Endothelial cell of umbilical vein (primary cell): ENCODE data around the gene TOR1A. TPM values are rescaled to one million over a fixed set of nuclear protein-coding genes. Genes with fewer than 3 reads are reported as not detected.

ENCODE experiments used
- BruUV-seq: library from RNA; stranded (reverse); fragments of 400-500 nt; replicated peaks from 2 replicates; lab custom pipeline; 2021; lab: Mats Ljungman, UMichigan
- CTCF ChIA-PET: fragments of 300-600, 350-600 bp; sonication (Branson Sonifier 250); formaldehyde crosslinking; loops from one replicate; lab custom pipeline; 2021; ENCODE audit warnings: antibody characterized with exemption, inconsistent platforms; lab: Charles Lee
- POLR2A ChIA-PET: fragments of 300-600, 350-600 bp; sonication (Branson Sonifier 250); formaldehyde crosslinking; loops from one replicate; lab custom pipeline; 2021; ENCODE audit warnings: antibody characterized with exemption, inconsistent platforms; lab: Charles Lee
- DNase-seq: peaks from one replicate; pipeline ENCODE4 v3.0.0-alpha.2; 2011; ENCODE audit warnings: low read depth, low spot score
- FAIRE-seq: peaks from 2 replicates; lab custom pipeline; 2011; peaks lifted over from hg19 to GRCh38; lab: Jason Lieb, UNC
- H2AFZ ChIP-seq: 2 replicates; pipeline ENCODE4 v1.6.0; 2012; ENCODE audit warnings: low read depth, low read length, control low read depth, inconsistent platforms
- H3K27ac ChIP-seq: 2 replicates; pipeline ENCODE4 v1.5.1; 2011; ENCODE audit warnings: low read depth, mild to moderate bottlenecking, control low read depth, low read length, moderate library complexity; ENCODE audit not compliant: insufficient read depth
- H3K27me3 ChIP-seq, 2 experiments: 2 replicates each; pipeline versions ENCODE4 v1.6.0 to v1.6.1; 2011; ENCODE audit warnings: low read length in 2 of 2, mixed read lengths in 1 of 2; ENCODE audit not compliant: control insufficient read depth in 2 of 2, insufficient read depth in 2 of 2
- H3K36me3 ChIP-seq, 2 experiments: 2 replicates in 1 of 2; 3 replicates in 1 of 2; pipeline ENCODE4 v1.5.1; 2011; ENCODE audit warnings: low read length in 2 of 2, mild to moderate bottlenecking in 1 of 2, moderate library complexity in 1 of 2; ENCODE audit not compliant: control insufficient read depth in 2 of 2, insufficient read depth in 2 of 2; ENCODE audit errors: extremely low read depth in 1 of 2
- H3K4me1 ChIP-seq: 3 replicates; pipeline ENCODE4 v1.5.1; 2011; ENCODE audit warnings: mild to moderate bottlenecking, low read length; ENCODE audit not compliant: control insufficient read depth, insufficient read depth; ENCODE audit errors: extremely low read depth
- H3K4me2 ChIP-seq: 2 replicates; pipeline ENCODE4 v1.6.1; 2011; ENCODE audit warnings: low read length, control low read depth, mixed read lengths; ENCODE audit not compliant: insufficient read depth
- H3K4me3 ChIP-seq, 3 experiments: fragments of 200-600 bp in 1 of 3; sonication (generic), shearing (Covaris generic) in 1 of 3; replicated peaks in 1 of 3; 2 replicates each; pipeline ENCODE4 v1.5.1; 2011 to 2016; ENCODE audit warnings: control low read depth in 3 of 3, low read length in 3 of 3, mild to moderate bottlenecking in 2 of 3, inconsistent platforms in 1 of 3, low read depth in 1 of 3, moderate library complexity in 1 of 3; ENCODE audit not compliant: insufficient read depth in 1 of 3
- H3K79me2 ChIP-seq: 2 replicates; pipeline ENCODE4 v1.6.0; 2012; ENCODE audit warnings: low read length, inconsistent platforms; ENCODE audit not compliant: control insufficient read depth, insufficient read depth
- H3K9ac ChIP-seq: replicated peaks from 2 replicates; pipeline ENCODE3; 2011; ENCODE audit warnings: low read length, control low read depth; ENCODE audit not compliant: insufficient read depth; ENCODE audit errors: extremely low read depth
- H3K9me1 ChIP-seq: replicated peaks from 3 replicates; pipeline ENCODE4 v1.6.0; 2011; ENCODE audit warnings: mild to moderate bottlenecking, low read length; ENCODE audit not compliant: control insufficient read depth, insufficient read depth; ENCODE audit errors: extremely low read depth
- H3K9me3 ChIP-seq: replicated peaks from 2 replicates; pipeline ENCODE4 v1.5.1; 2012; ENCODE audit warnings: low read length, inconsistent platforms; ENCODE audit not compliant: control insufficient read depth, insufficient read depth
- H4K20me1 ChIP-seq: replicated peaks from 2 replicates; pipeline ENCODE3; 2011; ENCODE audit warnings: mild to moderate bottlenecking, low read length; ENCODE audit not compliant: control insufficient read depth, insufficient read depth; ENCODE audit errors: extremely low read depth
- CTCF ChIP-seq, 2 donors: IDR thresholded peaks; 1 replicate in 1 of 2; 2 replicates in 1 of 2; pipeline ENCODE4 v1.5.1; 2011; ENCODE audit warnings: low read length in 2 of 2, mild to moderate bottlenecking in 2 of 2, moderate library complexity in 2 of 2, control low read depth in 1 of 2, inconsistent platforms in 1 of 2, low read depth in 1 of 2; ENCODE audit not compliant: insufficient read depth in 1 of 2; ENCODE audit errors: extremely low read depth in 1 of 2
- EZH2 ChIP-seq: IDR thresholded peaks from 2 replicates; pipeline ENCODE4 v1.6.1; 2012; ENCODE audit warnings: borderline replicate concordance, low read depth, mild to moderate bottlenecking, moderate library complexity, low read length, inconsistent platforms; ENCODE audit not compliant: severe bottlenecking
- FOS ChIP-seq: IDR thresholded peaks from 2 replicates; pipeline ENCODE4 v1.6.1; 2011; ENCODE audit warnings: mild to moderate bottlenecking, low read length, moderate library complexity, borderline replicate concordance; ENCODE audit not compliant: insufficient read depth
- GATA2 ChIP-seq: IDR thresholded peaks from 2 replicates; pipeline ENCODE4 v1.7.0; 2011; ENCODE audit warnings: low read depth, mild to moderate bottlenecking, moderate library complexity, mixed read lengths, low read length; ENCODE audit not compliant: insufficient read length, insufficient read depth
- JUN ChIP-seq: IDR thresholded peaks from 2 replicates; pipeline ENCODE4 v1.6.1; 2011; ENCODE audit warnings: borderline replicate concordance, low read depth; ENCODE audit not compliant: insufficient read length, insufficient read depth
- MYC ChIP-seq: IDR thresholded peaks from one replicate; pipeline ENCODE4 v1.6.1; 2011; ENCODE audit warnings: mild to moderate bottlenecking, low read depth, low read length
- POLR2A ChIP-seq: IDR thresholded peaks from 2 replicates; pipeline ENCODE4 v1.6.1; 2012; ENCODE audit warnings: low read depth, mild to moderate bottlenecking, control low read depth, low read length
- POLR2AphosphoS5 ChIP-seq: IDR thresholded peaks from 2 replicates; pipeline ENCODE4 v1.6.1; 2012; ENCODE audit warnings: low read depth, mild to moderate bottlenecking, control low read depth, low read length, moderate library complexity; ENCODE audit not compliant: insufficient read depth
- dilution Hi-C: fragments of 300-500 bp; cut with MboI; formaldehyde crosslinking; loops from one replicate; pipeline ENCODE4 v1.15.0; 2019; ENCODE audit warnings: low sequenced_read_pairs; ENCODE audit not compliant: extremely low pct_ligation_motif_present
- intact Hi-C: fragments of 100-400 bp; cut with micrococcal nuclease; formaldehyde crosslinking; loops from one replicate; pipeline ENCODE4 v1.10.0; 2022
- polyA plus RNA-seq, 4 experiments: library from polyadenylated mRNA; depleted of rRNA in 3 of 4; stranded (reverse) in 3 of 4; unstranded in 1 of 4; fragments of >200 nt; gene quantifications; 2 replicates each; pipeline versions ENCODE4 v1.2.1 to v1.2.3, GENCODE V29; 2011 to 2012; ENCODE audit warnings: missing spikeins in 1 of 4
- total RNA-seq: library from RNA; stranded (reverse); gene quantifications from 2 replicates; pipeline ENCODE4 v1.2.3, GENCODE V29; 2021
- TF ChIP-seq, protein P1 (sequence below): IDR thresholded peaks from 2 replicates; pipeline ENCODE4 v1.6.1; 2011; ENCODE audit not compliant: insufficient read depth, insufficient read length

The TOR1A gene
- total and polyA plus RNA-seq, 2 donors (not counting 3 experiments of a cell fraction or from before 2014, with no cell fraction given): 57.8 to 89.8 TPM

DNA sequence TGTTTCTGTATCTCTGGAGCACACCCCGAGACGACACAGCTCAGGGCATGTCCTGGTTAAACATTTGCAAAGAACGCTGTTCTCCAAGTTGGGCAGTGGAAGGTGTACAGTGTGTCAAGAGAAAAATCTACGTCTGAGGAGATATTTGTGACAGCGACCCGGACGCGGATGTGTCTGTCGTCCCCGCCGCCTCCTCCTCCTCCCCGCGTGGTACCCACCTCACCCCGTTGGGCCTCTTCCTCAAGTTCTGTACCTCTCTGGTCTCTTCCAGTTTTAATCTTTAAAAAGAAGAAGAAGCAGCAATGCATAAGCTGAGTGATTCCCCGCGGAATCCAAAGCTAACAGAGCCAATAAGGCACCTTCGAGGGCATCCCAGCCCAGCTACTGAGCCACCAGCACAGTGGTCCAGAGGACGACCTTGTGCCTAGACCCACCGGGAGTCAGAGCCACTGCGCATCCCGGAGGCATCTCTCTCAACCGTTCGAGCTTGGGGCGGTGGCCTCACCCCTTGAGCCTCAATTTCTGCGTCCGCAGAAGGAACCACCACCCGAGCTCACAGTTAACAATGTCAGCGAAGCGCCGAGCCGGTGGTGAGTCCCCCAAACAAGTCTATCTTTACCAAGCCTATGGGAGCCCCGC, 10.7 kb upstream of the TOR1A start:
- dilution Hi-C loops (no loop called here), intact Hi-C loops (loop anchor here (1.0 to 5.0 kb wide), 4 partner anchors 10 to 263 kb away; partner anchors contain the start of genes FNBP1 and TOR1A)
- H3K27me3 ChIP-seq: no peaks in the 10 kb centered on the region
- POLR2A ChIA-PET: interaction anchor here (0.6 to 0.8 kb wide), 2 partner anchors 208 to 235 kb away, joined by 3 to 6 read pairs; no protein-coding TSS in a partner anchor
- peak overlapping the region; percentile 94 for H2AFZ ChIP-seq
- BruUV-seq: TSS peak; percentile 62
- peaks cover 4% of the 10 kb centered on the region in 2 experiments for H3K36me3 ChIP-seq
- H3K4me3 ChIP-seq: peak overlapping the region; percentile 60 to 82 (median 61)
- peaks cover 6% of the 10 kb centered on the region for H3K79me2 ChIP-seq
- DNase-seq (no peak), FAIRE-seq (peak; percentile 37)
- TF ChIP-seq JUN (no peak), POLR2AphosphoS5 (no peak), EZH2 (no peak), POLR2A (no peak), GATA2 (no peak), CTCF (IDR thresholded peaks at IDR 0.05; ENCODE audit: extremely low read depth in 1 of 2, insufficient read depth in 1 of 2, low read depth in 1 of 2, low read length in 2 of 2) (no peak), FOS (no peak), MYC (no peak)
- TF ChIP-seq, protein P1, sequence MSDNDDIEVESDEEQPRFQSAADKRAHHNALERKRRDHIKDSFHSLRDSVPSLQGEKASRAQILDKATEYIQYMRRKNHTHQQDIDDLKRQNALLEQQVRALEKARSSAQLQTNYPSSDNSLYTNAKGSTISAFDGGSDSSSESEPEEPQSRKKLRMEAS: no peak
- CTCF ChIA-PET: interaction anchor here (0.9 to 1.2 kb wide), 2 partner anchors 44 to 265 kb away, joined by 3 read pairs; no protein-coding TSS in a partner anchor
- peak overlapping the region; percentile 53 for H3K4me2 ChIP-seq
- H3K9ac ChIP-seq: peak overlapping the region; percentile 82
- H3K9me1 ChIP-seq: no peaks in the 10 kb centered on the region
- peaks cover 15% of the 10 kb centered on the region for H3K4me1 ChIP-seq
- H3K27ac ChIP-seq: peak overlapping the region; percentile 18
- no peaks in the 10 kb centered on the region for H3K9me3 ChIP-seq
- H4K20me1 ChIP-seq: no peaks in the 10 kb centered on the region
